GM18861 (cell line): Measurements from ENCODE around the gene PRRC2A.

Experiments
- ATAC-seq: cut with Tn5 transposase; IDR thresholded peaks from one replicate; pipeline ENCODE4 v1.9.1; 2021; ENCODE audit not compliant: unreplicated experiment

PRRC2A gene

GRCh38 chr6:31664790-31665500, 44.4 kb downstream of the PRRC2A start, which contains the start of gene GPANK1:
Gene GPANK1 (minus strand): TSS chr6:31664997. CDS start chr6:31664478, 519 bp downstream.
- no peak for ATAC-seq

DNA sequence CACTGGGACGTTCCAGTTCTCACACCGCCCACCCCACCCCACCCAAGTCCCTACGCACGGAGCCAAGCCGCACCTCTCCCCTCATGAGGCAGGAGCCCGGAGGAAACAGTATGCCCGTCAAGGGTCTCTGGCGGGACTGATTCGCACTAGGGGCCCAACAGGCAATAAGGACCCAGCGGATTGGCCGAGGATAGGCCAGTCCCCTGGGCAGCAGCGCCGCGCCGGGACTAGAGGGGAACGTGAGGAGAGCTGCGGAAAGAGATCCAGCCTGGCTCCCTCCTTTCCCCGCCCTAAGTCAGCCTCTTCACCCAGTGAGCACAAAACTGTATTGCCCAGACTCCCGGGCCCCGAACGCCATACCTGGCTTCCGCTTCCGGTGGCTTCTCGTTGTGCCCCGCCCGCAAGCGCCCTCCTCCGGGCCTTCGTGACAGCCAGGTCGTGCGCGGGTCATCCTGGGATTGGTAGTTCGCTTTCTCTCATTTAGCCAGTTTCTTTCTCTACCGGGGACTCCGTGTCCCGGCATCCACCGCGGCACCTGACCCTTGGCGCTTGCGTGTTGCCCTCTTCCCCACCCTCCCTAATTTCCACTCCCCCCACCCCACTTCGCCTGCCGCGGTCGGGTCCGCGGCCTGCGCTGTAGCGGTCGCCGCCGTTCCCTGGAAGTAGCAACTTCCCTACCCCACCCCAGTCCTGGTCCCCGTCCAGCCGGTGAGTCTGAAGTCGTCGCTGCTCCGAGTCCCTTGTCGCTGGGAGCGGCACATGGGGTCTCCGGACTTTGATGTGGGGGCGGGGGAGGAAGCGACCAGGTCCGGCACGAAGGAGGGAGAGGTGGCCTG, 45.2 kb downstream of the PRRC2A start, which contains the start of gene CSNK2B:
CSNK2B (plus strand) TSS at position 580 of the 836 bp plus-strand sequence. CDS start 752 bp downstream, outside the sequence.
- peak; percentile 72 for ATAC-seq

DNA sequence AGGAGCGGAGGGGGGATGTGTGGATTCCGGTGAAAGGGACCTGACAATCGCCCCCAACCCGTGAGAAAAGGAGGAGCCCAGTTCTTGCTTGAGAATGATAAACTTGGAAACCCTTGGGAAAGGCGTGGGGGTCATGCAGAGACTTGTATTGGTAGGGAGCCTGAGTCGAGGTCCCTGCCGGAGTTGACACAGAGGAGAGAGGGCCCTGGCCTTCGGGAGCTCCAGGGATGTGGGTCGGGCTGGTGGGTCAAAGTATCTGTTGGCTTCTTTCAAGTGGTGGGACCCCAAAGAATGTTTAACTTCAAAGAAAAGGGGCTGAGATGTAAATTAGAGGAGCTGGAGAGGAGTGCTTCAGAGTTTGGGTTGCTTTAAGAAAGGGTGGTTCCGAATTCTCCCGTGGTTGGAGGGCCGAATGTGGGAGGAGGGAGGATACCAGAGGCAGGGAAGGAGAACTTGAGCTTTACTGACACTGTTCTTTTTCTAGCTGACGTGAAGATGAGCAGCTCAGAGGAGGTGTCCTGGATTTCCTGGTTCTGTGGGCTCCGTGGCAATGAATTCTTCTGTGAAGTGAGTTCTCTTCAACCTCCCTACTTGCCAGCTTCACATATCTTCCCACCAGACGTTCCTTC, 45.9 kb downstream of the PRRC2A start:
- ATAC-seq, result no peak

DNA sequence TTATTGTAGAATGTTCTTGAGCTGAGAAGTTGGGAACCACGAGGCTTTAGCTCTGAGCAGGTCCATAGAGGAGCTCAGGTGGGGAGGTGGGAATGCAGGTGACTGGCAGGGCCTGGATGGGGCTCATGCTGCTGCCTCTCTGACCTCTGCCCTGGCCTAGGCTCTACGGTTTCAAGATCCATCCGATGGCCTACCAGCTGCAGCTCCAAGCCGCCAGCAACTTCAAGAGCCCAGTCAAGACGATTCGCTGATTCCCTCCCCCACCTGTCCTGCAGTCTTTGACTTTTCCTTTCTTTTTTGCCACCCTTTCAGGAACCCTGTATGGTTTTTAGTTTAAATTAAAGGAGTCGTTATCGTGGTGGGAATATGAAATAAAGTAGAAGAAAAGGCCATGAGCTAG, 49.2 kb downstream of the PRRC2A start, which contains the start of gene LY6G5B:
LY6G5B (plus strand) TSS at position 301 of the 400 bp plus-strand sequence. CDS start 975 bp downstream, outside the sequence.
- ATAC-seq, result no peak

- ATAC-seq, result no peak
These were observed 55.9 kb downstream of the PRRC2A start for GRCh38 chr6:31676322-31676903.

GRCh38 chr6:31676904-31677303, 56.4 kb downstream of the PRRC2A start:
- no peak for ATAC-seq

GRCh38 chr6:31677955-31678354, 57.4 kb downstream of the PRRC2A start:
- no peak for ATAC-seq

DNA sequence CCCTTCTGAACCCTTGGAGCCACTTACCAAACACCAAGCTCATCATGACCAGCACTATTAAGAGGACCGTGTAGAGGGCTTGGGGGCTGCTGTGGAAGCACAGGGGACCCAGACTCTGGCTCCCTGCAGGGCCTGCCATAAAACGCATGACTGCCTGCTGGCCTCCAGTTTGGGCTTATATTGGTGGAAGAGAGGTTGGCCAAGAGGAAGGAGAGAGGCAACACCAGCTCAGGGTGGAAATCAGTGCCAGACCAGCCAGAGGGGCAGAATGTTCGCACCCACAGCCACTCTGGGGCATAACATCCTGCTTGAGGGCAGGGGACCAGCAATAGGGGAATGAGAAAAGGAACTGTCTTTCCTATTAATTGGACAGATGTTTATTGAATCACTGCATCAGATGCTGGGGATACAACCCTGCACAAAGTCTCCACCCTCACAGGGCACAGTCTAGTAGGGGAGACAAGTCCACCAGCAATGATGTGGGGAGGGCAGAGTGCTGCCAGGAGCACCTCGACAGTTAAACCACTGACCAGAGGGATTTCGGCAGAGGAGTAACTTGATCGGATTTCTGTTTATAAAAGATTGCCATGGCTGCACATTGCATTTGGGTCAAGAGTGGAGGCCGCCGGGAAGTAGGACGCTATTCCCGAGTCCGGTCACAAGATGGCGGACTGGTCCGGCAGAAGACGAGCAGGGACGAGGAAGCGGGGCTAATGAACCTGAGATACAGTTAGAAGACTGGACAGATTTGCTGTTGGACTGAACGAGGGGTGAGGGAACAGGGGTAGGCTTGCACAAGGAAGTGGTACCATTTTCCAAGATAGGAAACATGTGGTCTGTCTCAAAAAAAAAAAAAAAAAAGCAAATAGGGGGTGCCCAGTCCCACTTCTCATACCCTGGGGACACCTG, 60.0 kb downstream of the PRRC2A start, which contains the start of gene LY6G5C:
LY6G5C (minus strand) TSS at position 842 of the 909 bp plus-strand sequence; CDS start at position 148, 694 bp downstream.
- no peak for ATAC-seq

GRCh38 chr6:31681135-31681671, 60.7 kb downstream of the PRRC2A start:
- ATAC-seq, result no peak

- no peak for ATAC-seq
These were observed 63.1 kb downstream of the PRRC2A start for GRCh38 chr6:31683591-31683990.

- no peak for ATAC-seq
These were observed 66.0 kb downstream of the PRRC2A start for GRCh38 chr6:31686483-31686882.

DNA sequence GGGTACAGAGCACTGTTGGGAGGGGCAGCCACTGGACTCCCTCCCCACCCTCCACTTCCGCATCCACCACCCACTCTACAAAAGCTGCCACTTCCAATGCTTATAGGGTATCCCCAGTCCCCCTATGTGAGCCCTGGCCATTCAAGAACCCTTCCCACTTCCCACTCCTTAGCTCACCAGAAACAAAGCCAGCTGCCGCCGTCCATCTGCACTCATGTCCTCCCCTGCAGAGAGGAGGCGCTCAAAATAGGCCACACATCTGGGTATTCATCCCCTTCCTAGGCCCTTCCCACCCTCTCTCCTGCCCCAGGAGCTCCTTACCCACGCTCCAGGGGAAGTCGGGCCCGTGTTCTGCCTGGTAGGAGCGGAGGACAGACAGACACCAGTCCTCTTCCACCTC, 66.8 kb downstream of the PRRC2A start:
- ATAC-seq, result no peak
